DMS53 treated with DMSO at 0.1 percent for 48 hours (cell line): ENCODE data around the gene PALMD.
A peak's percentile ranks its signal among the peaks of the same experiment; 100 is the strongest.

ENCODE experiments used
- DNase-seq: peaks from one replicate; lab custom pipeline; 2025; ENCODE audit not compliant: unreplicated experiment; lab: John Stamatoyannopoulos, UW

Gene PALMD

GRCh38 chr1:99682291-99682751 is 36.4 kb downstream of the PALMD start:
- DNase-seq: no peak

- peak; percentile 89 for DNase-seq
Measured at GRCh38 chr1:99685516-99686180, 39.7 kb downstream of the PALMD start.

DNA sequence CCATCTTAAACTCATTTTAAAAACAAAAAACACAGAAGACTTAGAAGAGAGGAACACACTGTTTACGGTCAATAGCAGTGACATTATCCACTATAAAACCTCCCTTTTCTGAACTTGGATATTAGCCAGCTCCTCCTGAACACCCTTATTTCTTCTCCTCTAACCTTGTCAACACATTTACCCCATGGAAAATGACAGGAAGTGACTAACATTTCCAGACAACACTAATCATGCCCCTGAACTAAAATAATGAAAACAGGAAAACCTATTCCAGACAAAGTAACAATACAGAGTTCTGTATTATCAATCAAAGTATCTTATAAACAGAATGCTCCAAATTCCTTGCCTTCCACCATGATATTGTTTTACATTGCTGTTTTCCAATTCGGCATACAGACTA is 45.3 kb downstream of the PALMD start:
- DNase-seq: no peak

- DNase-seq: no peak
Measured at GRCh38 chr1:99696616-99697015, 50.7 kb downstream of the PALMD start.

DNA sequence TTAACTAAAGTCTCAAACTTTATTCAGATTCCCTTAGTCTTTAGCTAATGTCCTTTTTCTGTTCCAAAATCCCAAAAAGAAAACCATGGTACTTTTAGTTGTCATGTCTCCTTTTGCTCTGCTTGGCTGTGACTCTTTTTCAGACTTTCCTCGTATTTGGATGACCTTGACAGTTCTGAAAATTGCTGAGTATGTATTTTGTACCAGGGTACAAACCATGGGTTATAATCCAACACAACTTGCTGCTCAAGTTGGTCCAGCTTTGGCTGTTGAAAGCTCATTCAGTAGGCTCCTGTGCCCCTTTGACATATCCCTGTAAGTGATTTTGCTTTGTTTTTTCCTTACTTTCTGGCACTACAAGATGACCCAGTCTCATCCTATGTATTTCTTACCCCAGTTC is 51.7 kb downstream of the PALMD start:
- DNase-seq: no peak

DNA sequence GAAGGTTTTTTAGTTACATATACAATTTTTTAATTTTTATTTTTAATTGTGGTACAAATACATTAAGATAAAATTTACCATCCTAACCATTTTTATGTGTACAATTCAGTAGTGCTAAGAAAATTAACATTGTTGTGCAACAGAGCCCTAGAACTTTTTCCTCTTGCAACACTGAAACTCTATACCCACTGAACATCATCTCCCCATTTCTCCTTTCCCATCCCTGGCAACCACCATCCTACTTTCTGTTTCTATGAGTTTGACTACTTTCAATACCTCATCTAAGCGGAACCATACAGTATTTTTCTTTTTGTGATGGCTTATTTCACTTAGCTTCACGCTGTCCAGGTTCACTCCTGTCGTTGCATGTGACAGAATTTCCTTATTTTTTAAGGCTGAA is 54.1 kb downstream of the PALMD start:
- no peak for DNase-seq

- DNase-seq: no peak
Measured at GRCh38 chr1:99702221-99702620, 56.3 kb downstream of the PALMD start.

DNA sequence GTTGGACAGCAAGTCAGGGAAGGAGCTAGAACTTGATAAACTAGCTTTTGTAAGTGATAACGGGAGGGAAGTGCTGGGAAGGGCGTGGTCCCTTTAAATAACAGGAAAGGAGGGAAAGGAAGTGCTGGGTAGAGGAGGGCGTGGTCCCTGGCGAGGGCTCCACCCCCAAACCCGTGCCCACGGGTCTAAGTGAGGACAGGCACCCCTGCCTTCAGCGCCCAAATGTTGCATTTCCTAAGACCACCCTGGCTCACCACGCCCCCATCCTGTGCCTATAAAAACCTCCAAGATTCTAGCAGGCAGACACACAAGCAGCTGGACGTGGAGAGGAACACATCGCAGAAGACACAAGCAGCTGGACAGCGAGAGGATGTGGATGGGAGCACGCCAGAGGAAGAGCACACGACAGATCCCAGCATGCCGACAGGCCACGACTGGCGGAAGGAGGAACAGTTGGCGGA is 58.5 kb downstream of the PALMD start:
- DNase-seq: no peak

GRCh38 chr1:99705385-99705784 is 59.5 kb downstream of the PALMD start:
- DNase-seq: no peak

- peak; percentile 87 for DNase-seq
Measured at GRCh38 chr1:99707535-99708142, 61.7 kb downstream of the PALMD start.

GRCh38 chr1:99710994-99711393 is 65.1 kb downstream of the PALMD start:
- DNase-seq: no peak

DNA sequence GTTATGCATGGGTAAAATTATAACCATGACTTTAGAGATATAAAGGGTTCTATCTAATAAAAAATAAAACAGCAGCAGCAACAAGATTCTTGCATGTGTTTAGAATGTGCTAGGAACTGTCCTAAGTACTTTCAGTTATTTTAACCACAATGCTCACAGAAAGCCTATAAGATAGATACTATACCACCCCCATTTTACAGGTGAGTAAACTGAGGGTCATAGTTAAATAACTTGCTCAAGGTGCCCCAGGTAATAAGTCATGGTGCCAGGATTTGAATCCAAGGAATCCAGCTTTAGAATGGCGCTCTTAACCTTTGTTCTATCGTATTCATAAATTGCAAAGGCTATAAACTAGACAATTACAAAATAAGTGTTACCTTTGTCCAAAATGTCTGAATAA is 67.1 kb downstream of the PALMD start:
- DNase-seq: no peak

- no peak for DNase-seq
Measured at GRCh38 chr1:99717005-99717404, 71.1 kb downstream of the PALMD start.

GRCh38 chr1:99723251-99723650 is 77.3 kb downstream of the PALMD start:
- no peak for DNase-seq

DNA sequence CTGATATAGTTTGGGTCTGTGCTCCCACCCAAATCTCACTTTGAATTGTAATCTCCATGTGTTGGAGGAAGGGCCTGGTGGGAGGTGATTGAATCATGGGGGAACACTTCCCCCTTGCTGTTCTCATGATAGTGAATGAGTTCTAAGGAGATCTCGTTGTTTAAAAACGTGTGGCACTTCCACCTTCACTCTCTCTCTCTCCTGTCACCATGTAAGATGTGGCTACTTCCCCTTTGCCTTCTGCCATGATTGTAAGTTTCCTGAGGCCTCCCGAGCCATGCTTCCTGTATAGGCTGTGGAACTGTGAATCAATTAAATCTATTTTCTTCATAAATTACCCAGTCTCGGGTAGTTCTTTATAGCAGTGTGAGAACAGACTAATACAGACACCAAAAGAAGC is 80.1 kb downstream of the PALMD start:
- no peak for DNase-seq

DNA sequence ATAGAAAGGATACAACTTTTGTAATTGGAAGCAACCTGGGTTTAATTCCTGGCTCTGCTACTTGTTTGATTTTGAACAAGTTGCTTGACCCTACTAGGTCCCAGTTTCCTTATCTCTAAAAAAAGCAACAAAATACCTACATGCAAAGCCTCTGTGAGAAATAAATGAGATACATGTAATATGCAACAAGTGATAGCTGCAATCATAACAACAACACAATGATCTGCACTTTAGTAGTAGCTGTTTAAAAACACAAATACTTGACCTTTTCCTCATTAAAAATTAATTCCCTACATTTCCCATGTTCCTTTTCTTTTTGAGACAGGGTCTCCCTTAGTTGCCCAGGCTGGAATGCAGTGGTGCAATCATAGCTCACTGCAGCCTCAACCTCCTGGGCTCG is 80.5 kb downstream of the PALMD start:
- DNase-seq: no peak

GRCh38 chr1:99726818-99727217 is 80.9 kb downstream of the PALMD start:
- no peak for DNase-seq

DNA sequence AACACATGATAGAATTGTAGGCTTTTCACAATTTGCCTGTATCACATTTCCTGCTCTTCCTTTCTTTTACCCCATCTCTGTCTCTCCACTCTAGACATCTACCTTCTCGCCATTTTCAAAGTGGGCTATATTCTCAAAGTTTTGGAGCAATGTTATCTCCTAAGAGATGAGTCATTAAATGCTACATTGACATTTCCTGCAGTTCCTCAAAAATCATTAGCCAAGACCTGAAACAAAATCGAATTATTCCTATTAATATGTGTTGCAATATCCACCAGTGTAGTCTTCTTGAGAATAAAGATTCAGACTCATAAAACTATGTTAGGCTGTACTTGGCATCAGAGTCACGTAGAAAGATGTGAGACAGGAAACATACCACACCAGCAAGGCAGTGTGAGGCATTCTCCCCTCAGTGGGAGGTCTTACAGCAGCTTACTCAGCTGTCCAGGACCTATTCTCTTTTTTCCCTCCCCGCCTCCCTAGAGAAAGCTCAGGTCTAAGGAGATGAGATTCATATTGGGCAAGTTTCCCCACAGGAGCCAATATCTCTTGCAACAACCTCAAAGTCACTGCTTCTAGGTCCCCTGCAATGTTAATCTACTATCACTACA is 81.8 kb downstream of the PALMD start:
- no peak for DNase-seq

GRCh38 chr1:99728494-99729235 is 82.8 kb downstream of the PALMD start:
- DNase-seq: no peak

- no peak for DNase-seq
Measured at GRCh38 chr1:99731384-99731783, 85.5 kb downstream of the PALMD start.

DNA sequence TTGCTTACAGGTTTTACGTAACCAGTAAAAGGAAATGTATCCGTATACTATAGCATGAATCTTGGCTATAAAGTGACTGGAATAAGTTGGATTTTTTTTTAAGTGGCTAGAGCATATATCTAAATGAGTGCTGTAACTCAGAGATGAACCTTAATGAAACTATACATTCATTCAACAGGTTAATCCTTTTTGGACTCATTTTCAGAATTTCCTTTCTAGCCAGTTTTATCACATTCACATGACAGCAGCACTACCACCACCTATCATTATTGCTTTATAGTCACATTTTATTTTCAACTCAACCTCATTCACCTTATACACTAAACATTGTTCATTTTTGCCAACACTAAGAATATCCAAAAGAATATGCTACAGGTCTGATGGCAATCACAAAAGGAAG is 89.9 kb downstream of the PALMD start:
- no peak for DNase-seq

DNA sequence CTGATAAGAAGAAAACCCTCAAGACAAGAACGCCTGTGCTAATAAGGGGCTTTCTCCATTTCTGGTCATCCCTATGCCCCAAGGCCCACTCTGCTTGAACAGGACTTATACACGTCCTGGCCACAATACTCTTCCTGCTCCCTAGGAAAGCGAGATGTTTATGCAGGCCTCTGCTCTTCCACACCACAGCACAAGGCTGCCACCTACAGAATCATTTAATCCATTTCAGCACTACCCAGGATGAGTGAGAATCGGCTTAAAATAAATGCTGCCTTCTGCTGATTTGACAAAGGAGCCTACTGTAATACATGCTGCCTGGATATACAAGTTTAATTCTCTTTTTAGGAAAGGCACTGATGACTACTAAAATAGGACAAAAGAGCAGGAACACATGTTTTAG is 91.1 kb downstream of the PALMD start:
- DNase-seq: peak; percentile 80
